Measurements from ENCODE around the gene NFYB. TPM values are rescaled to one million over a fixed set of nuclear protein-coding genes. Genes with fewer than 3 reads are reported as not detected.

Gene NFYB
- total and polyA plus RNA-seq, 2 experiments from 2014 or later, result 20.4 to 27.5 TPM

- 93% methylated on average over 5 of the region's 5 CpGs for WGBS (ENCODE audit: low lambda C conversion rate, missing lambda C conversion rate)
- no peak overlapping the region for H3K27ac ChIP-seq
Observed at GRCh38 chr12:104182621-104183378, 44.8 kb upstream of the NFYB start.

GRCh38 chr12:104182144-104182543, 44.1 kb upstream of the NFYB start:
- Histone ChIP-seq H4K20me1 (ENCODE audit: insufficient read depth, poor library complexity, severe bottlenecking) (no peaks in the 10 kb centered on the region), H3K36me3 (replicated peaks; ENCODE audit: insufficient read depth, low read depth) (no peaks in the 10 kb centered on the region), H3K79me2 (no peaks in the 10 kb centered on the region), H3K27me3 (no peaks in the 10 kb centered on the region), H3K4me1 (ENCODE audit: insufficient read depth) (peaks cover 13% of the 10 kb centered on the region), H3K9me2 (replicated peaks; ENCODE audit: insufficient read depth) (no peaks in the 10 kb centered on the region), H2AFZ (no peak overlapping the region), H3K4me3 (no peak overlapping the region), H3K4me2 (no peak overlapping the region), H3K9me3 (ENCODE audit: low read depth) (no peaks in the 10 kb centered on the region), H3K27ac (no peak overlapping the region)
- DNase-seq (ENCODE audit: low spot score), result no peak
- 82% methylated on average over 4 of the region's 4 CpGs for WGBS (ENCODE audit: low lambda C conversion rate, missing lambda C conversion rate)
- TF ChIP-seq EZH2 (IDR thresholded peaks at IDR 0.05; ENCODE audit: borderline replicate concordance) (no peak), EZH2phosphoT487 (IDR thresholded peaks at IDR 0.05; ENCODE audit: low read depth, severe bottlenecking, unreplicated experiment) (no peak), CTCF (IDR thresholded peaks at IDR 0.05; ENCODE audit: poor library complexity) (no peak)

More at GRCh38 chr12:104182621-104183378, 44.8 kb upstream of the NFYB start:
- no peaks in the 10 kb centered on the region for H4K20me1 ChIP-seq (ENCODE audit: insufficient read depth, poor library complexity, severe bottlenecking)
- no peak overlapping the region for H3K4me2 ChIP-seq
- no peaks in the 10 kb centered on the region for H3K36me3 ChIP-seq (replicated peaks; ENCODE audit: insufficient read depth, low read depth)
- H3K4me1 ChIP-seq (ENCODE audit: insufficient read depth), result peaks cover 7% of the 10 kb centered on the region
- H3K9me2 ChIP-seq (replicated peaks; ENCODE audit: insufficient read depth), result no peaks in the 10 kb centered on the region
- no peaks in the 10 kb centered on the region for H3K27me3 ChIP-seq
- no peak overlapping the region for H2AFZ ChIP-seq
- no peak overlapping the region for H3K4me3 ChIP-seq
- no peaks in the 10 kb centered on the region for H3K79me2 ChIP-seq
- no peaks in the 10 kb centered on the region for H3K9me3 ChIP-seq (ENCODE audit: low read depth)
- TF ChIP-seq EZH2 (IDR thresholded peaks at IDR 0.05; ENCODE audit: borderline replicate concordance) (no peak), EZH2phosphoT487 (IDR thresholded peaks at IDR 0.05; ENCODE audit: low read depth, severe bottlenecking, unreplicated experiment) (no peak), CTCF (IDR thresholded peaks at IDR 0.05; ENCODE audit: poor library complexity) (no peak)
- DNase-seq (ENCODE audit: low spot score), result no peak

- no peak for DNase-seq (ENCODE audit: low spot score)
- H3K36me3 ChIP-seq (replicated peaks; ENCODE audit: insufficient read depth, low read depth), result no peaks in the 10 kb centered on the region
- H4K20me1 ChIP-seq (ENCODE audit: insufficient read depth, poor library complexity, severe bottlenecking), result no peaks in the 10 kb centered on the region
- no peak for TF ChIP-seq CTCF (IDR thresholded peaks at IDR 0.05; ENCODE audit: poor library complexity)
- H3K4me2 ChIP-seq, result no peak overlapping the region
- H3K4me1 ChIP-seq (ENCODE audit: insufficient read depth), result peaks cover 13% of the 10 kb centered on the region
- H3K9me2 ChIP-seq (replicated peaks; ENCODE audit: insufficient read depth), result no peaks in the 10 kb centered on the region
- no peak overlapping the region for H2AFZ ChIP-seq
- no peak overlapping the region for H3K4me3 ChIP-seq
- H3K9me3 ChIP-seq (ENCODE audit: low read depth), result no peaks in the 10 kb centered on the region
- H3K27me3 ChIP-seq, result no peaks in the 10 kb centered on the region
- 46% methylated on average over 4 of the region's 4 CpGs for WGBS (ENCODE audit: low lambda C conversion rate, missing lambda C conversion rate)
- no peaks in the 10 kb centered on the region for H3K79me2 ChIP-seq
- H3K27ac ChIP-seq, result no peak overlapping the region
Observed at GRCh38 chr12:104181313-104181712, 43.3 kb upstream of the NFYB start.
